ENCODE measurements around the gene UBA6.

DNA sequence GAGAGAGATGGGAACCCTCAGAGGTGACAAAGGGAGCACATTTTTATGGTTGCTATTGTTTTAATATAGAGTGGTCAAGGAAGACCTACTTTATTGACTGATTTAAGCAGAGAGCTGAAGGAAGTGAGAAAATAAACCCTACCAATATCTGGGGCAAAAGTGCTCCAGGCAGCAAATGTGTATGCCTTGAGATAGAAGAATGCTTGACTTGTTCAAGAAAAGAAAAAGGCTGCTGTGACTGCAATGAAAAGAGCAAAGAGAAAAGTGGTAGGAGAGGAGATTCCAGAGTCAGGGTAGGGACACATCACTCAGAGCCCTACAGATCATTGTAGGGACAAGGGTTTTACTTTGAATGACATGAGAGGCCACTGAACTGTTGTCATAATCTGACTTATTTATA, 116.5 kb downstream of the UBA6 start:
- TF ChIP-seq, protein P1, sequence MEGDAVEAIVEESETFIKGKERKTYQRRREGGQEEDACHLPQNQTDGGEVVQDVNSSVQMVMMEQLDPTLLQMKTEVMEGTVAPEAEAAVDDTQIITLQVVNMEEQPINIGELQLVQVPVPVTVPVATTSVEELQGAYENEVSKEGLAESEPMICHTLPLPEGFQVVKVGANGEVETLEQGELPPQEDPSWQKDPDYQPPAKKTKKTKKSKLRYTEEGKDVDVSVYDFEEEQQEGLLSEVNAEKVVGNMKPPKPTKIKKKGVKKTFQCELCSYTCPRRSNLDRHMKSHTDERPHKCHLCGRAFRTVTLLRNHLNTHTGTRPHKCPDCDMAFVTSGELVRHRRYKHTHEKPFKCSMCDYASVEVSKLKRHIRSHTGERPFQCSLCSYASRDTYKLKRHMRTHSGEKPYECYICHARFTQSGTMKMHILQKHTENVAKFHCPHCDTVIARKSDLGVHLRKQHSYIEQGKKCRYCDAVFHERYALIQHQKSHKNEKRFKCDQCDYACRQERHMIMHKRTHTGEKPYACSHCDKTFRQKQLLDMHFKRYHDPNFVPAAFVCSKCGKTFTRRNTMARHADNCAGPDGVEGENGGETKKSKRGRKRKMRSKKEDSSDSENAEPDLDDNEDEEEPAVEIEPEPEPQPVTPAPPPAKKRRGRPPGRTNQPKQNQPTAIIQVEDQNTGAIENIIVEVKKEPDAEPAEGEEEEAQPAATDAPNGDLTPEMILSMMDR (IDR thresholded peaks at IDR 0.05; ENCODE audit: low read length) = no peak
- TF ChIP-seq EZH2 (optimal IDR thresholded peaks at IDR 0.05; ENCODE audit: low read depth, low read length) = no peak
- TF ChIP-seq EZH2phosphoT487 (IDR thresholded peaks at IDR 0.05; ENCODE audit: low read length) = no peak
